SJSA1 (cell line): ENCODE measurements around the gene SPP1. TPM values are rescaled to one million over a fixed set of nuclear protein-coding genes. Genes with fewer than 3 reads are reported as not detected.
A peak's percentile ranks its signal among the peaks of the same experiment; 100 is the strongest.

Source experiments
- DNase-seq, 2 experiments: peaks; one replicate each; pipeline ENCODE4 v3.0.0-alpha.2; 2015 to 2020; ENCODE audit warnings: low spot score in 2 of 2, low read depth in 1 of 2
- H3K27ac ChIP-seq: fragments of 250-450 bp; sonication (Bioruptor Pico); 2 replicates; pipeline ENCODE4 v1.5.1; 2020; ENCODE audit warnings: mild to moderate bottlenecking, moderate library complexity
- H3K27me3 ChIP-seq: fragments of 250-450 bp; sonication (Bioruptor Pico); replicated peaks from 2 replicates; pipeline ENCODE4 v1.5.1; 2020; ENCODE audit warnings: mild to moderate bottlenecking, moderate library complexity
- H3K36me3 ChIP-seq: fragments of 250-450 bp; sonication (Bioruptor Pico); 2 replicates; pipeline ENCODE4 v1.5.1; 2020; ENCODE audit warnings: mild to moderate bottlenecking
- H3K4me1 ChIP-seq: fragments of 250-450 bp; sonication (Bioruptor Pico); replicated peaks from 2 replicates; pipeline ENCODE4 v1.6.1; 2021; ENCODE audit warnings: mild to moderate bottlenecking
- H3K4me3 ChIP-seq: fragments of 250-450 bp; sonication (Bioruptor Pico); 2 replicates; pipeline ENCODE4 v1.5.1; 2020; ENCODE audit warnings: mild to moderate bottlenecking
- H3K9me3 ChIP-seq: fragments of 250-450 bp; sonication (Bioruptor Pico); replicated peaks from 2 replicates; pipeline ENCODE4 v1.5.1; 2020; ENCODE audit warnings: mild to moderate bottlenecking
- total RNA-seq: library from RNA; depleted of rRNA; stranded (reverse); fragments of >200 nt; shearing (Covaris generic); gene quantifications from 2 replicates; pipeline ENCODE4 v1.2.3, GENCODE V29; 2014

Gene SPP1
- total RNA-seq, 1 experiment from 2014 or later = 2.7 TPM

DNA sequence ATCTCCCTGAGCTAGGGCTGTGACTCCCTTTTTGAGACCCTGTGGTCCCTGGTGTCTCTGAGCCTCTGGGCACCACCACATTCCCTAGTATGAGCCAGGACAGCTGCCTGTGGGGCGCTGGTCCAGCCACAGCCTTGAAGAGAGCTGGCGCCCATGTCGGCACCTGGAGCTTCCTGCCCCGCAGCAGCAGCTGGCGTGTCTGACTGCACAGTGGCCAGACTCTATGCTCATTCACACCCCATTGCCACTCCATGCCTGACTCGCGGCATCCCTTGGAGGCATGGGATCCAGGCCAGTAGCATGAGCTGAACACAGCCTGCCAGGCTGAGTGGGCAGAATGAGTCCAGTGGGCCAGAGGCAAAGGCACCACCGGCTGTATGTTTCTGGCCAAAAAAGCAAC, 8.3 kb upstream of the SPP1 start:
- H3K27me3 ChIP-seq = no peaks in the 10 kb centered on the region
- H3K4me1 ChIP-seq = no peaks in the 10 kb centered on the region

DNA sequence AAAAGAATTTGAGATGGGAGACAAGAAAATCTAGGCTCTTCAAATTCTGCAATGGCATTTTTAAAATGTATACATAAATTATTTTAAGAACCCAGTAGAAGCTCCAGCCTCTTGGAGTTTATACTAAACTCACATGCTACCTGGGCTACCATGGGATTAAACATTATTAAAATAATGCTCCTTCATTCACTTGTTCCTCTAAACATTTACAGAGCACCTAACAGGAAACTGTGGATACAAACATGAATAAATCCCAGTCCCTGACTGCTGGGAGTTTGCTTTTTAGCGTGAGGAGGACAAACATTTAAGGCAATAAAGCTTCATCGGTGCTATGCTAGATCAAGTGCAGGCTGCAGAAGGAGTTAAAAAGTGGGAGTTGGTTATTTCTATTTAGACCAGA, 5.4 kb upstream of the SPP1 start:
- H3K9me3 ChIP-seq = no peaks in the 10 kb centered on the region
- no peak for DNase-seq
- no peaks in the 10 kb centered on the region for H3K36me3 ChIP-seq
- no peaks in the 10 kb centered on the region for H3K27me3 ChIP-seq
- no peak overlapping the region for H3K27ac ChIP-seq
- no peak overlapping the region for H3K4me3 ChIP-seq
- peaks cover 9% of the 10 kb centered on the region for H3K4me1 ChIP-seq

More for the DNA sequence above, 8.3 kb upstream of the SPP1 start:
- no peak overlapping the region for H3K27ac ChIP-seq
- H3K36me3 ChIP-seq = no peaks in the 10 kb centered on the region
- no peak overlapping the region for H3K4me3 ChIP-seq
- H3K9me3 ChIP-seq = no peaks in the 10 kb centered on the region
- DNase-seq = no peak

DNA sequence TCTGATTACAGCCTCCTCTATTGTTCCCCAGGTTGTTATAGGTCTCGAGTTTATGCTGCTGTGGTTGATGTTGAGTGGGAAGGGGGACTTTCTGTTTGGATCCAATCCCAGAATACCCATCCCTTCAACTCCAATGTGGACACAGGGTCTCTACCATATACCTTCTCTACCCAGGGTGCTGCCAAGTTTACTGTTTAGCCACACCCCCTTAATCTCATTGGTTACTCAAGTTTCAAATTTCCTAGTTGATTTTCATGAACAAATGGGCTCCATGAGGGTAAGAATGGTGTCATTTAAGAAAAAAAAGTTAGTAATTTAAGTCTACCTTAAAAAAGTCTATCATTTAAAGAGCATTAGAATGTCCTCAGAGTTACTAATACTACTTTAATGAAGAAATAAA, 3.6 kb upstream of the SPP1 start:
- Histone ChIP-seq H3K36me3 (no peaks in the 10 kb centered on the region), H3K27ac (no peak overlapping the region), H3K4me3 (no peak overlapping the region), H3K9me3 (no peaks in the 10 kb centered on the region), H3K4me1 (peaks cover 14% of the 10 kb centered on the region), H3K27me3 (no peaks in the 10 kb centered on the region)
- no peak for DNase-seq

DNA sequence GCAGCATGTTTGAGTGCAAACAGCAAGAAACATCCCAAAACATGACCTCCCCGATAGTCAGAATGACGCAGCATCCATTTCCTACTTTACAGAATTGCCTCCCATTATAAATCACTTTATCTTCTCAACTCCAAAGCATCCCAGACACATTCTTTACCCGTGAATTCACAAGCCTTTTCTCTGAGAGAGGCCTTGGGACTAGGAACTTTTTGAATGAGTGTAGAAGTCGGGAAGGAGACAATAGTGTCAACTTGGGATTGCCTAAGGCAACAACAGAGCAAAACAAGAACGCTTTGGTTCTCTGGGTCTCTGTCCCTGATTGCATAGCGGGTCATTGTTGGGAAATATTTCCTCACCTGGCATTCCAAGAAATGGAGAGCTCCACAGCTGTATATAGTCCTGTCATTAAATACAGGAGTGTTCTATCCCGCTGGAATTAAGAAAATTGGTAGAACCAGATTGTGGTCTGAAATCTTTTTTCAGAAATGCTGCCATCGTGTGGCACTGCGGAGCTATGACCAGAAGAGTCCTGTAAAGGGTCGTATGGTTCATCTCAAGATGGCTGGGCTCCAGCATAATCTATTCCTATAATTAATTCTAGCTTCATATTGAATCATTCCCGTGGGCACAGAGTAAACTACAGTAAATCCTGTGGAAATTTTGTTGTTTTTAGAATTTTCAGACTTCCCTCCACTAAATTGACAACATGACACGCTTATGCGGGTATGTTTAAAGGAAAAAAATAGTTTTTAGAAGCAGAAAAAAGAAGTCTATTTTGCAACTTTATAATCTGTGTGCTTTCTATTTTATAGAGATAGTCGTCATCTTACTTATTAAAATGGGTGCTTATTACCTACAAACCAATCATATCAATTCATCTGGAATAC, 2.0 kb upstream of the SPP1 start:
- Histone ChIP-seq H3K27me3 (no peaks in the 10 kb centered on the region), H3K9me3 (no peaks in the 10 kb centered on the region), H3K36me3 (no peaks in the 10 kb centered on the region), H3K4me1 (peaks cover 14% of the 10 kb centered on the region), H3K4me3 (peak overlapping the region; percentile 22), H3K27ac (peak overlapping the region; percentile 87)
- DNase-seq = peak; percentile 68 to 90

DNA sequence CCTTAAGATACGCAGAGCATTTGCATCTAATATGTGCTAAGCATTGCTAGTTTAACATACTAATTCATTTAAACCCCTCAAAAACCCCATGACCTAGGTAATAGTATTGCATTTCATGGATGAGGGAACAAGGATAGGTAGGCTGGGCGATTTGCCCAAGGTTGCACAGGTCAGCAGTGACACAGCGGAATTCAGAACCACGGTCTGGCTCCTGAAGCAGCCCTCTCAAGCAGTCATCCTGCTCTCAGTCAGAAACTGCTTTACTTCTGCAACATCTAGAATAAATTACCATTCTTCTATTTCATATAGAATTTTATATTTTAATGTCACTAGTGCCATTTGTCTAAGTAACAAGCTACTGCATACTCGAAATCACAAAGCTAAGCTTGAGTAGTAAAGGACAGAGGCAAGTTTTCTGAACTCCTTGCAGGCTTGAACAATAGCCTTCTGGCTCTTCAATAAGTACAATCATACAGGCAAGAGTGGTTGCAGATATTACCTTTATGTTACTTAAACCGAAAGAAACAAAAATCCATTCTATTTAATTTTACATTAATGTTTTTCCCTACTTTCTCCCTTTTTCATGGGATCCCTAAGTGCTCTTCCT, 555 bp upstream of the SPP1 start:
- Histone ChIP-seq H3K4me3 (no peak overlapping the region), H3K27ac (no peak overlapping the region), H3K9me3 (no peaks in the 10 kb centered on the region), H3K4me1 (peaks cover 14% of the 10 kb centered on the region), H3K36me3 (no peaks in the 10 kb centered on the region), H3K27me3 (no peaks in the 10 kb centered on the region)
- DNase-seq = no peak

DNA sequence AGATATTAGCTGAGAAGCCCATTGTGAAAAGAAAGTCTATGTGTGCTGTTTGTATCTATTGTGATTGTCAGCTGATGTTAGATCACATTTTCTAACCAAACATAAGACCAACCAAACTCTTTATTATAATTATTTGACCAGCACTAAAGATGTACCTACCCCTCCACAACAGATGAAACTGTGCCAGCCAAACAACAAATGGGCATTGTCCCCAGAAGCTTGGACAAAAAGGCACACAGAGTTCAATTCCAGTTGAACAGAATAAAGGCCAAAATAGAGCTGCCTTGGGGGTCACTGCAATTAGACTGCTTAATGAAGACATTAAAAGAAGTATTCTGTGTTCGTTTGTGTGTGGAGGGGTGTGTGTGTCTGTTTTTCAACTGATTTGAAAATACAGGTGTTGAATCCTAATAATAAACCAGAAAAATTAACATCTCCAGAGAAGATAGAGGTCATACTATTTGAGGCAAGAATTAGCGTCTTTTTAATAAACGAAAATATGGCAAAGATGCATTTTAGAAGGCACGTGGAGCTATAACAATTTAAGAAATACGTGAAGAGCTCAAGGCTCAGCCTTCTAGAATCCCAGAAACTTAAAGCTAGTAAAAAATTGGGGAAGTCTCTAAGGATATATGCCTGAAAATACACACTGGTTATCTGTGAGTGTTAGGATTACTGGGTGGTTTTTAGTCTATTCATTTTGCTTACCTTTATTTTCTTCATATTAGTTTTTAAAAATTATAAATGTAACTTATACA, 2.2 kb downstream of the SPP1 start:
- Histone ChIP-seq H3K4me3 (no peak overlapping the region), H3K27me3 (no peaks in the 10 kb centered on the region), H3K9me3 (no peaks in the 10 kb centered on the region), H3K4me1 (peaks cover 11% of the 10 kb centered on the region), H3K36me3 (no peaks in the 10 kb centered on the region), H3K27ac (no peak overlapping the region)
- DNase-seq = no peak

DNA sequence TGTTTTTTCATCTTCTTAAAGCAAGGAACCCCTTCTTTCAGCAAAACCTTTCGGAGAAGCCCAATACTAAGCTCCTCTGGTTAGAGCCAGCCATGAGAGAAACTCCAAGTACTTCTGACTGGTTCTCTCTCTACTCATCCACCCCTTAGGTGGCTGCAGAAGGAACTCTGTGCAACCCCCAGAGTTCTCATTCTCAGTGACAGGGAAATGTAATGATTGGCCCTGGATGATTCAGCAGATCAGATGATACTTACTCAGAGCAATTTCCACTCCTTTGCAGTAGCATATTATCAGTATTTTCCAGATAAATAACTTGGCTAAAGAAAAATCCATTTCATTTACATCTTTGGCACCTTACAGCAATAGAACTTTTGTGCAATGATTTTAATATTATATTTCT, 3.2 kb downstream of the SPP1 start:
- no peaks in the 10 kb centered on the region for H3K27me3 ChIP-seq
- no peak for DNase-seq
- H3K9me3 ChIP-seq = no peaks in the 10 kb centered on the region
- no peak overlapping the region for H3K4me3 ChIP-seq
- no peaks in the 10 kb centered on the region for H3K36me3 ChIP-seq
- H3K4me1 ChIP-seq = 0 out of 2 replicates have a peak, but pooled peaks cover 6% of the 10 kb centered on the region
- no peak overlapping the region for H3K27ac ChIP-seq

DNA sequence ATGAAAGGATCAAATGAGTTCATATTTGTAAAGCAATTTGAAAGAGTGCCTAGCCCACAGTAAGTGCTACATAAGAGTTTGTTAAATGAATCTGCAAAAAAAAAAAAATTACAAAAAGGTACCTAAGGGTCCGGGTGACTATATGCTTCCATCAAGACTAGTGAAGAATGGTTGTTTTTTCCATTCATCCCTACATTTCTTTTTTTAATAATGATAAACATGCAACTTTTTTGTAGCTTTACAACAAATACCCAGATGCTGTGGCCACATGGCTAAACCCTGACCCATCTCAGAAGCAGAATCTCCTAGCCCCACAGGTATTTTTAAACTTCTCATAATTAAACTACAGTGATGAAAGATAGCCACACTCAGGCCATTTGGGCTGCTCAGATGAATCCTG, 4.3 kb downstream of the SPP1 start:
- Histone ChIP-seq H3K36me3 (no peaks in the 10 kb centered on the region), H3K27me3 (no peaks in the 10 kb centered on the region), H3K9me3 (no peaks in the 10 kb centered on the region), H3K4me3 (no peak overlapping the region), H3K4me1 (0 out of 2 replicates have a peak, but pooled peaks cover 6% of the 10 kb centered on the region), H3K27ac (no peak overlapping the region)
- no peak for DNase-seq

DNA sequence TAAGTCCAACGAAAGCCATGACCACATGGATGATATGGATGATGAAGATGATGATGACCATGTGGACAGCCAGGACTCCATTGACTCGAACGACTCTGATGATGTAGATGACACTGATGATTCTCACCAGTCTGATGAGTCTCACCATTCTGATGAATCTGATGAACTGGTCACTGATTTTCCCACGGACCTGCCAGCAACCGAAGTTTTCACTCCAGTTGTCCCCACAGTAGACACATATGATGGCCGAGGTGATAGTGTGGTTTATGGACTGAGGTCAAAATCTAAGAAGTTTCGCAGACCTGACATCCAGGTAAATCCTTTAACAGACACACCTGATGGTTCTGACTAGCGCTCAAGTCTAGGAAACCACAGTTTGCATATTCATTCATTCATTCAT, 6.0 kb downstream of the SPP1 start:
- Histone ChIP-seq H3K4me1 (no peaks in the 10 kb centered on the region), H3K27ac (no peak overlapping the region), H3K9me3 (no peaks in the 10 kb centered on the region), H3K4me3 (no peak overlapping the region), H3K36me3 (no peaks in the 10 kb centered on the region), H3K27me3 (no peaks in the 10 kb centered on the region)
- no peak for DNase-seq

DNA sequence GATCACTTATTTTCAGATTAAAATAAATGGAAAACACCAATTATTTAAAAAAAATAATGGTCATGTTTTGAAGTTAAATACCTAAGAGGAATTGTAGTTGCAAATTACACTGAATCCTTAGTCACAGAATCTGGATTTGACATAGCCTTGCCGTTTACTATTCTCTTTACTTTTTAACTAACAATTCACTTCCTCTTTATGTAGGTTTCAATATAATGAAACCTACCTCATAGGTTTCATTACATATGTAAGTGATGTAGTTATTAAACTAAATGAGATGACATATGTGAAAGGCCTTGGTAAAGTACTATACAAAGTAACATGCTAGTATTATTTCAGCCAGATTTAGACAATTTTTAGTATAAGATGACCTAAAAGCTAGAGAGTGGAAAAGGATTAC, 6.5 kb downstream of the SPP1 start:
- Histone ChIP-seq H3K4me1 (no peaks in the 10 kb centered on the region), H3K9me3 (no peaks in the 10 kb centered on the region), H3K27ac (no peak overlapping the region), H3K36me3 (no peaks in the 10 kb centered on the region), H3K4me3 (no peak overlapping the region), H3K27me3 (no peaks in the 10 kb centered on the region)
- no peak for DNase-seq

DNA sequence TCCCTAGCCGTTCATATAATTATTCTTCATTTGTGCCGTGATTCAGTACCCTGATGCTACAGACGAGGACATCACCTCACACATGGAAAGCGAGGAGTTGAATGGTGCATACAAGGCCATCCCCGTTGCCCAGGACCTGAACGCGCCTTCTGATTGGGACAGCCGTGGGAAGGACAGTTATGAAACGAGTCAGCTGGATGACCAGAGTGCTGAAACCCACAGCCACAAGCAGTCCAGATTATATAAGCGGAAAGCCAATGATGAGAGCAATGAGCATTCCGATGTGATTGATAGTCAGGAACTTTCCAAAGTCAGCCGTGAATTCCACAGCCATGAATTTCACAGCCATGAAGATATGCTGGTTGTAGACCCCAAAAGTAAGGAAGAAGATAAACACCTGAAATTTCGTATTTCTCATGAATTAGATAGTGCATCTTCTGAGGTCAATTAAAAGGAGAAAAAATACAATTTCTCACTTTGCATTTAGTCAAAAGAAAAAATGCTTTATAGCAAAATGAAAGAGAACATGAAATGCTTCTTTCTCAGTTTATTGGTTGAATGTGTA, 7.0 kb downstream of the SPP1 start:
- Histone ChIP-seq H3K27ac (no peak overlapping the region), H3K36me3 (no peaks in the 10 kb centered on the region)
- DNase-seq = no peak

DNA sequence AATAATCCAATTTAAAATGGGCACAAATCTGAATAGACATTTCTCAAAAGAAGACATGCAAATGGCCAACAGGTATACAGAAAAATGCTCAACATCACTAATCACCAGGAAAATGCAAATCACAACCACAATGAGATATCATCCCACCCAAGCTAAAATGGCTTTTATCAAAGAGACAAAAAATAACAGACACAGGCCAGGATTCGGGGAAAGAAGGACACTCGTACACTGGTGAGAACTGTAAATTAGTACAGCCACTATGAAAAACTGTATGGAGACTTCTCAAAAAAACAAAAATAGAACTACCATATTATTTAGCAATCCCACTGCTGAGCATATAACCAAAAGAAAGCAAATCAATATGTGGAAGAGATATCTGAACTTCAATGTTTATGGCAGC, 8.5 kb downstream of the SPP1 start:
- no peaks in the 10 kb centered on the region for H3K27me3 ChIP-seq
- no peaks in the 10 kb centered on the region for H3K4me1 ChIP-seq
- H3K4me3 ChIP-seq = no peak overlapping the region
- DNase-seq = no peak
- no peak overlapping the region for H3K27ac ChIP-seq
- no peaks in the 10 kb centered on the region for H3K36me3 ChIP-seq
- no peaks in the 10 kb centered on the region for H3K9me3 ChIP-seq

More for the DNA sequence above, 7.0 kb downstream of the SPP1 start:
- Histone ChIP-seq H3K27me3 (no peaks in the 10 kb centered on the region), H3K4me1 (no peaks in the 10 kb centered on the region), H3K9me3 (no peaks in the 10 kb centered on the region), H3K4me3 (no peak overlapping the region)

DNA sequence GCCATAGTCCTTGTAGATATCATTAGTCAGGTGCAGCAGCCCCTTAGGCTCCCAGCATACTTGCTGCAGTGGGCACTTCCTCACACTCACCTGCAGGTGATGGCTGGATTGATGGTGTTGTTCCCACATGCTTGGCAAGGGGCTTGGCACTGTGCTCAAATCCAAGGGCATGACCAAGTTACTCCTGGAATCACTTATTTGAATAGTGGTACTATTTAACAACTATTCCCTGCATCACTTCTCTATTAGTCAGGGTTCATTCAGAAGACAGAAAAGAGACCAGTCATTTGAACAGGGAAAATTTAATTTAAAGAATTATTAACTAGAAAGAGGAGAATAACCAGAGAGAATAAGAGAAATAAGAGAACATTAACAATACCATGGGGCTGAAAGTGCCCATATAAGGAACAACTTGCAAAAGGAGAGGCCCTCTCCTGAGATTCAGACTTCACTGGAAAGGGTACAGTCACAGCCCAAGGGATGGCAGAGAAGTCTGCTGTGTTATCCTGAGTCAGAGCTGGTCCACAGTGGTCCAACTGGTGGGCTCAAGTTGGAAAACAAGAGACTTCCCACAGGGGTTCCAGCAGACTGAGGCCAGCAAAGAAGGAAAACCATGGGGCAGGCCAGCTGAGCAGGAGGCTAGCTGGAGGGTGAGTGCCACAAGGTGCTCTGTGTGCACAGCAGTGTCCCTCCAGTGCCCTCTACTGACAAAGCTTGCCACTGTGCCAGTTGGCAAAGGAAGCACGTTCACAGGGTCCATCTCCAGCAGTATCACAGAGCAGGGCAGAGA, 9.8 kb downstream of the SPP1 start:
- Histone ChIP-seq H3K9me3 (no peaks in the 10 kb centered on the region), H3K27me3 (no peaks in the 10 kb centered on the region), H3K36me3 (no peaks in the 10 kb centered on the region), H3K4me3 (no peak overlapping the region), H3K27ac (no peak overlapping the region), H3K4me1 (no peaks in the 10 kb centered on the region)
- peak; percentile 44 to 72 for DNase-seq
